ENCODE results near the gene CKAP4.
A peak's percentile ranks its signal among the peaks of the same experiment; 100 is the strongest.

The CKAP4 gene

GRCh38 chr12:106243620-106244019 lies 4.2 kb downstream of the CKAP4 start:
- no peak for DNase-seq
- TF ChIP-seq GATA1 (IDR thresholded peaks at IDR 0.05; ENCODE audit: low read depth, low read length) (no peak), POLR2A (IDR thresholded peaks at IDR 0.05; ENCODE audit: low read length) (no peak)

- no peak for DNase-seq
- no peak for TF ChIP-seq POLR2A (IDR thresholded peaks at IDR 0.05; ENCODE audit: low read length)
Measured at GRCh38 chr12:106240821-106241220, 7.0 kb downstream of the CKAP4 start.

GRCh38 chr12:106239951-106240335 lies 7.9 kb downstream of the CKAP4 start:
- no peak for DNase-seq
- TF ChIP-seq POLR2A (IDR thresholded peaks at IDR 0.05; ENCODE audit: low read length) (no peak), GATA1 (IDR thresholded peaks at IDR 0.05; ENCODE audit: low read depth, low read length) (no peak)

- TF ChIP-seq GATA1 (IDR thresholded peaks at IDR 0.05; ENCODE audit: low read depth, low read length) (no peak), POLR2A (IDR thresholded peaks at IDR 0.05; ENCODE audit: low read length) (no peak)
- DNase-seq, result no peak
Measured at GRCh38 chr12:106239241-106239950, 8.4 kb downstream of the CKAP4 start.

GRCh38 chr12:106238146-106238545 lies 9.7 kb downstream of the CKAP4 start:
- DNase-seq, result no peak
- TF ChIP-seq POLR2A (IDR thresholded peaks at IDR 0.05; ENCODE audit: low read length) (no peak), GATA1 (IDR thresholded peaks at IDR 0.05; ENCODE audit: low read depth, low read length) (no peak)

GRCh38 chr12:106235770-106236169 lies 12.1 kb downstream of the CKAP4 start:
- TF ChIP-seq POLR2A (IDR thresholded peaks at IDR 0.05; ENCODE audit: low read length) (no peak), GATA1 (IDR thresholded peaks at IDR 0.05; ENCODE audit: low read depth, low read length) (no peak)
- DNase-seq, result no peak

GRCh38 chr12:106234449-106234848 lies 13.4 kb downstream of the CKAP4 start:
- no peak for TF ChIP-seq POLR2A (IDR thresholded peaks at IDR 0.05; ENCODE audit: low read length)
- no peak for TF ChIP-seq GATA1 (IDR thresholded peaks at IDR 0.05; ENCODE audit: low read depth, low read length)
- no peak for DNase-seq

- TF ChIP-seq POLR2A (IDR thresholded peaks at IDR 0.05; ENCODE audit: low read length), result no peak
- no peak for TF ChIP-seq GATA1 (IDR thresholded peaks at IDR 0.05; ENCODE audit: low read depth, low read length)
- DNase-seq, result no peak
Measured at GRCh38 chr12:106233011-106233410, 14.8 kb downstream of the CKAP4 start.

GRCh38 chr12:106229036-106229591 lies 18.7 kb downstream of the CKAP4 start:
- DNase-seq, result no peak
- TF ChIP-seq POLR2A (IDR thresholded peaks at IDR 0.05; ENCODE audit: low read length), result no peak
- no peak for TF ChIP-seq GATA1 (IDR thresholded peaks at IDR 0.05; ENCODE audit: low read depth, low read length)

GRCh38 chr12:106228320-106228710 lies 19.5 kb downstream of the CKAP4 start:
- TF ChIP-seq GATA1 (IDR thresholded peaks at IDR 0.05; ENCODE audit: low read depth, low read length), result no peak
- TF ChIP-seq POLR2A (IDR thresholded peaks at IDR 0.05; ENCODE audit: low read length), result no peak
- no peak for DNase-seq

- no peak for DNase-seq
- TF ChIP-seq GATA1 (IDR thresholded peaks at IDR 0.05; ENCODE audit: low read depth, low read length) (no peak), POLR2A (IDR thresholded peaks at IDR 0.05; ENCODE audit: low read length) (no peak)
Measured at GRCh38 chr12:106227641-106228319, 20.0 kb downstream of the CKAP4 start.

GRCh38 chr12:106226884-106227640 lies 20.8 kb downstream of the CKAP4 start:
- TF ChIP-seq GATA1 (IDR thresholded peaks at IDR 0.05; ENCODE audit: low read depth, low read length) (no peak), POLR2A (IDR thresholded peaks at IDR 0.05; ENCODE audit: low read length) (no peak)
- peak; percentile 44 to 68 for DNase-seq

- no peak for DNase-seq
- TF ChIP-seq POLR2A (IDR thresholded peaks at IDR 0.05; ENCODE audit: low read length) (no peak), GATA1 (IDR thresholded peaks at IDR 0.05; ENCODE audit: low read depth, low read length) (no peak)
Measured at GRCh38 chr12:106224355-106224706, 23.5 kb downstream of the CKAP4 start.

All from erythroblast (primary cell).